Measurements from ENCODE around the gene TMEM63A. TPM values are rescaled to one million over a fixed set of nuclear protein-coding genes. Genes with fewer than 3 reads are reported as not detected.

Gene TMEM63A
- total and polyA plus RNA-seq, 2 of the 13 experiments (the other 11 are each of a cell fraction or from before 2014, with no cell fraction given) = 23.9 to 53.3 TPM

- no peak for TF ChIP-seq TRIM22 (IDR thresholded peaks at IDR 0.05)
- TF ChIP-seq ZNF468 (CRISPR knock-in tag; IDR thresholded peaks at IDR 0.05) = 0 out of 2 replicates have a peak, but pooled peaks have one; percentile 57
- TF ChIP-seq, protein P1, sequence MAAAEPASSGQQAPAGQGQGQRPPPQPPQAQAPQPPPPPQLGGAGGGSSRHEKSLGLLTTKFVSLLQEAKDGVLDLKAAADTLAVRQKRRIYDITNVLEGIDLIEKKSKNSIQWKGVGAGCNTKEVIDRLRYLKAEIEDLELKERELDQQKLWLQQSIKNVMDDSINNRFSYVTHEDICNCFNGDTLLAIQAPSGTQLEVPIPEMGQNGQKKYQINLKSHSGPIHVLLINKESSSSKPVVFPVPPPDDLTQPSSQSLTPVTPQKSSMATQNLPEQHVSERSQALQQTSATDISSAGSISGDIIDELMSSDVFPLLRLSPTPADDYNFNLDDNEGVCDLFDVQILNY (CRISPR knock-in tag; conservative IDR thresholded peaks at IDR 0.05) = no peak
- TF ChIP-seq TFE3 (CRISPR knock-in tag; IDR thresholded peaks at IDR 0.05) = 0 out of 2 replicates have a peak, but pooled peaks have one; percentile 10
- TF ChIP-seq AGO2 (optimal IDR thresholded peaks at IDR 0.05; ENCODE audit: low read depth, low read length) = peak; percentile 64
- TF ChIP-seq, protein P2, sequence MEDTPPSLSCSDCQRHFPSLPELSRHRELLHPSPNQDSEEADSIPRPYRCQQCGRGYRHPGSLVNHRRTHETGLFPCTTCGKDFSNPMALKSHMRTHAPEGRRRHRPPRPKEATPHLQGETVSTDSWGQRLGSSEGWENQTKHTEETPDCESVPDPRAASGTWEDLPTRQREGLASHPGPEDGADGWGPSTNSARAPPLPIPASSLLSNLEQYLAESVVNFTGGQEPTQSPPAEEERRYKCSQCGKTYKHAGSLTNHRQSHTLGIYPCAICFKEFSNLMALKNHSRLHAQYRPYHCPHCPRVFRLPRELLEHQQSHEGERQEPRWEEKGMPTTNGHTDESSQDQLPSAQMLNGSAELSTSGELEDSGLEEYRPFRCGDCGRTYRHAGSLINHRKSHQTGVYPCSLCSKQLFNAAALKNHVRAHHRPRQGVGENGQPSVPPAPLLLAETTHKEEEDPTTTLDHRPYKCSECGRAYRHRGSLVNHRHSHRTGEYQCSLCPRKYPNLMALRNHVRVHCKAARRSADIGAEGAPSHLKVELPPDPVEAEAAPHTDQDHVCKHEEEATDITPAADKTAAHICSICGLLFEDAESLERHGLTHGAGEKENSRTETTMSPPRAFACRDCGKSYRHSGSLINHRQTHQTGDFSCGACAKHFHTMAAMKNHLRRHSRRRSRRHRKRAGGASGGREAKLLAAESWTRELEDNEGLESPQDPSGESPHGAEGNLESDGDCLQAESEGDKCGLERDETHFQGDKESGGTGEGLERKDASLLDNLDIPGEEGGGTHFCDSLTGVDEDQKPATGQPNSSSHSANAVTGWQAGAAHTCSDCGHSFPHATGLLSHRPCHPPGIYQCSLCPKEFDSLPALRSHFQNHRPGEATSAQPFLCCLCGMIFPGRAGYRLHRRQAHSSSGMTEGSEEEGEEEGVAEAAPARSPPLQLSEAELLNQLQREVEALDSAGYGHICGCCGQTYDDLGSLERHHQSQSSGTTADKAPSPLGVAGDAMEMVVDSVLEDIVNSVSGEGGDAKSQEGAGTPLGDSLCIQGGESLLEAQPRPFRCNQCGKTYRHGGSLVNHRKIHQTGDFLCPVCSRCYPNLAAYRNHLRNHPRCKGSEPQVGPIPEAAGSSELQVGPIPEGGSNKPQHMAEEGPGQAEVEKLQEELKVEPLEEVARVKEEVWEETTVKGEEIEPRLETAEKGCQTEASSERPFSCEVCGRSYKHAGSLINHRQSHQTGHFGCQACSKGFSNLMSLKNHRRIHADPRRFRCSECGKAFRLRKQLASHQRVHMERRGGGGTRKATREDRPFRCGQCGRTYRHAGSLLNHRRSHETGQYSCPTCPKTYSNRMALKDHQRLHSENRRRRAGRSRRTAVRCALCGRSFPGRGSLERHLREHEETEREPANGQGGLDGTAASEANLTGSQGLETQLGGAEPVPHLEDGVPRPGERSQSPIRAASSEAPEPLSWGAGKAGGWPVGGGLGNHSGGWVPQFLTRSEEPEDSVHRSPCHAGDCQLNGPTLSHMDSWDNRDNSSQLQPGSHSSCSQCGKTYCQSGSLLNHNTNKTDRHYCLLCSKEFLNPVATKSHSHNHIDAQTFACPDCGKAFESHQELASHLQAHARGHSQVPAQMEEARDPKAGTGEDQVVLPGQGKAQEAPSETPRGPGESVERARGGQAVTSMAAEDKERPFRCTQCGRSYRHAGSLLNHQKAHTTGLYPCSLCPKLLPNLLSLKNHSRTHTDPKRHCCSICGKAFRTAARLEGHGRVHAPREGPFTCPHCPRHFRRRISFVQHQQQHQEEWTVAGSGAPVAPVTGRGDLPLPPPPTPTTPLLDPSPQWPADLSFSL (CRISPR knock-in tag; IDR thresholded peaks at IDR 0.05) = no peak
- peak; percentile 21; the same call in 1 of the 2 replicates for TF ChIP-seq KDM5A (IDR thresholded peaks at IDR 0.05; ENCODE audit: borderline replicate concordance, low read length)
- TF ChIP-seq ZMYM2 (CRISPR knock-in tag; IDR thresholded peaks at IDR 0.05) = no peak
- TF ChIP-seq ARNT2 (CRISPR knock-in tag; IDR thresholded peaks at IDR 0.05; ENCODE audit: low read depth) = 0 out of 2 replicates have a peak, but pooled peaks have one; percentile 32
- TF ChIP-seq ZNF770 (CRISPR knock-in tag; IDR thresholded peaks at IDR 0.05) = peak; percentile 69
- no peak for TF ChIP-seq ZNF251 (CRISPR knock-in tag; IDR thresholded peaks at IDR 0.05)
- no peak for TF ChIP-seq TCF12 (IDR thresholded peaks at IDR 0.05)
- TF ChIP-seq TCF12 (CRISPR knock-in tag; IDR thresholded peaks at IDR 0.05) = 0 out of 2 replicates have a peak, but pooled peaks have one; percentile 52
- peak; percentile 88 for TF ChIP-seq ZFY (CRISPR knock-in tag; IDR thresholded peaks at IDR 0.05)
Measured at GRCh38 chr1:225881959-225882693, at the start of gene TMEM63A (continued).

All from HepG2 (cell line).